PFSK-1 (cell line): ENCODE results near the gene RALGAPA2.

Source experiments
- FOXP2 ChIP-seq: optimal IDR thresholded peaks from 2 replicates; pipeline ENCODE3; 2011; ENCODE audit warnings: borderline replicate concordance, control low read depth, inconsistent platforms; ENCODE audit not compliant: insufficient read depth; ENCODE audit errors: extremely low read length, extremely low read depth
- POLR2AphosphoS5 ChIP-seq: IDR thresholded peaks from 2 replicates; pipeline ENCODE4 v1.6.1; 2012; ENCODE audit warnings: low read depth, mild to moderate bottlenecking, control low read depth, low read length, moderate library complexity
- SIN3A ChIP-seq: IDR thresholded peaks from 2 replicates; pipeline ENCODE4 v1.6.1; 2012; ENCODE audit warnings: mild to moderate bottlenecking, low read length, moderate library complexity, borderline replicate concordance; ENCODE audit not compliant: insufficient read depth
- TAF1 ChIP-seq: IDR thresholded peaks from 2 replicates; pipeline ENCODE4 v1.6.1; 2012; ENCODE audit warnings: low read length, control low read depth, borderline replicate concordance; ENCODE audit not compliant: insufficient read depth
- TF ChIP-seq, protein P1 (sequence below), 2 experiments: IDR thresholded peaks; 2 replicates each; pipeline versions ENCODE4 v1.6.1 to v1.8.0; 2011 to 2012; ENCODE audit warnings: low read depth in 2 of 2, low read length in 2 of 2, control low read depth in 1 of 2, inconsistent platforms in 1 of 2, mild to moderate bottlenecking in 1 of 2, moderate library complexity in 1 of 2; ENCODE audit not compliant: insufficient read depth in 1 of 2

Gene RALGAPA2

DNA sequence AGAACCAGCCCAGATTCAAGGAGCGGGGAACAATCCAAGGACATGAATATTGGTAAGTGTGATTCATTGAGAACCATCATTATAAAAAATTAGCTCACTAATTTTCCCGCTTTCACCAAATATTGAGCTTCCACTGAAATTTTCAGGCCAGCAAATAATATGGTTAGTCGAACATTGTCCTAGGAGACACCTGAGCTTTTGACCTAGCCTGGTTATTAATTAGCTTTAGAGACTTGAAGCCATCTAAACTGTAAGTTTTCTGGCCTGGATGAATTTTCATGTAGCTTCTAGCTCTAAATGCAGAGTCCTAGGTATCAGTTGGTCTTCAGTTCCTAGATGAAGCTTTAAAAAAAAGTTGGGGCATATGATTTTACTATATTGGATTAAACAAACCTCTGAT lies 17.1 kb upstream of the RALGAPA2 start:
- no peak for TF ChIP-seq FOXP2
- TF ChIP-seq, protein P1, sequence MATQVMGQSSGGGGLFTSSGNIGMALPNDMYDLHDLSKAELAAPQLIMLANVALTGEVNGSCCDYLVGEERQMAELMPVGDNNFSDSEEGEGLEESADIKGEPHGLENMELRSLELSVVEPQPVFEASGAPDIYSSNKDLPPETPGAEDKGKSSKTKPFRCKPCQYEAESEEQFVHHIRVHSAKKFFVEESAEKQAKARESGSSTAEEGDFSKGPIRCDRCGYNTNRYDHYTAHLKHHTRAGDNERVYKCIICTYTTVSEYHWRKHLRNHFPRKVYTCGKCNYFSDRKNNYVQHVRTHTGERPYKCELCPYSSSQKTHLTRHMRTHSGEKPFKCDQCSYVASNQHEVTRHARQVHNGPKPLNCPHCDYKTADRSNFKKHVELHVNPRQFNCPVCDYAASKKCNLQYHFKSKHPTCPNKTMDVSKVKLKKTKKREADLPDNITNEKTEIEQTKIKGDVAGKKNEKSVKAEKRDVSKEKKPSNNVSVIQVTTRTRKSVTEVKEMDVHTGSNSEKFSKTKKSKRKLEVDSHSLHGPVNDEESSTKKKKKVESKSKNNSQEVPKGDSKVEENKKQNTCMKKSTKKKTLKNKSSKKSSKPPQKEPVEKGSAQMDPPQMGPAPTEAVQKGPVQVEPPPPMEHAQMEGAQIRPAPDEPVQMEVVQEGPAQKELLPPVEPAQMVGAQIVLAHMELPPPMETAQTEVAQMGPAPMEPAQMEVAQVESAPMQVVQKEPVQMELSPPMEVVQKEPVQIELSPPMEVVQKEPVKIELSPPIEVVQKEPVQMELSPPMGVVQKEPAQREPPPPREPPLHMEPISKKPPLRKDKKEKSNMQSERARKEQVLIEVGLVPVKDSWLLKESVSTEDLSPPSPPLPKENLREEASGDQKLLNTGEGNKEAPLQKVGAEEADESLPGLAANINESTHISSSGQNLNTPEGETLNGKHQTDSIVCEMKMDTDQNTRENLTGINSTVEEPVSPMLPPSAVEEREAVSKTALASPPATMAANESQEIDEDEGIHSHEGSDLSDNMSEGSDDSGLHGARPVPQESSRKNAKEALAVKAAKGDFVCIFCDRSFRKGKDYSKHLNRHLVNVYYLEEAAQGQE (IDR thresholded peaks at IDR 0.05; ENCODE audit: insufficient read depth in 1 of 2, low read depth in 2 of 2, low read length in 2 of 2): no peak
- TF ChIP-seq TAF1: no peak
- TF ChIP-seq POLR2AphosphoS5: no peak
- no peak for TF ChIP-seq SIN3A

DNA sequence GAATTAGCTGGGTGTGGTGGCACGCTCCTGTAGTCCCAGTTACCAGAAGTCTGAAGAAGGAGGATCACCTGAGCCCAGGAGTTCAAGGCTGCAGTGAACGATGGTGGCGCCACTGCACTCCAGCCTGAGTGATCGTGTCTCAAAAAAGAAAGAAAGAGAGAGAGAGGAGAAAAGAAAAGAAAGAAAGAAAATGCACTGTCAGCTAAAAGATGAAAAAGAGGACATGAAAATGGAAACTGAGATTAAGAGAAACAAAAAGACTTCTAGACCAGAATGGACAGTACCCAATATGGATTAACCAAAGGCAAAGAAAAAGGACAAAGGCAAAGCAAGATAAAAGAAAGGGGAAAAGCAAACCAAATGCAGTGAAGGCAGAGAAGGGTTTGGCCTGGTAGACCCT lies 9.0 kb upstream of the RALGAPA2 start:
- TF ChIP-seq POLR2AphosphoS5 (no peak), SIN3A (no peak), TAF1 (no peak), FOXP2 (no peak)
- TF ChIP-seq, protein P1 (IDR thresholded peaks at IDR 0.05; ENCODE audit: insufficient read depth in 1 of 2, low read depth in 2 of 2, low read length in 2 of 2): no peak

DNA sequence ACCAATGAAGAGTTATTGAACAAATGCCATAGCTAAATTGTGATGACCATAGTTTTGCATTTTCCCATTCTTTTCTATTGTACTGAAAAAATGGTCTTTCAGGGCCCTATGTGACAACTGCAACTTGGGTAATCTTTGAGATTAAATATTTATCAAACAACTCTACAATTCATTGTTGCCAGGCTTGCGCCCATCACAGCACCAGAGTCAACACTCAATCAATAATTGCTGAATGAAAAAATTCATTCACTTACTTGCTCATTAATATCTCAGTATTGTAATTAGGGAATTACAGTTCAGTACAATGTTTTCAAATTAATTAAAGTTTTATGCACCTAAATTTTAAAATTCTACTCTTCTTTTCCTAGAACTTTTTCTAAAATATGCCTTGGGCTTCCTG lies 7.7 kb upstream of the RALGAPA2 start:
- TF ChIP-seq SIN3A (no peak), TAF1 (no peak), FOXP2 (no peak), POLR2AphosphoS5 (no peak)

DNA sequence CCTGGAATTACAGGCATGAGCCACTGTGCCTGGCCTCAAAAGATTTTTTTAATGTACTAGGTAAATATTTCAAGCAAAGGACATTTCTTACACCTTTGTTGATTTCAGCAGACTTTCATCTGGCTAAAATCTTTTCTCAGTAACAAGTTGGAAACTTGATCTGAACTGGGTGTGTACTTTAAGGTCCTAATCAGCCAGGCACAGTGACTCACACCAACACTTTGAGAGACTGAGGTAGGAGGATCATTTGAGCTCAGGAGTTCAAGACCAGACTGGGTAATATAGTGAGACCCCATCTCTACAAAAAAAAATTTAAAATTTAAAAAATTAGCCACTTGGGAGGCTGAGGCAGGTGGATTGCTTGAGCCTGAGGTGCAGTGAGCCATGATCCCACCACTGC lies 7.0 kb upstream of the RALGAPA2 start:
- TF ChIP-seq TAF1: no peak
- TF ChIP-seq, protein P1 (IDR thresholded peaks at IDR 0.05; ENCODE audit: insufficient read depth in 1 of 2, low read depth in 2 of 2, low read length in 2 of 2): no peak
- TF ChIP-seq POLR2AphosphoS5: no peak
- no peak for TF ChIP-seq SIN3A
- TF ChIP-seq FOXP2: no peak

DNA sequence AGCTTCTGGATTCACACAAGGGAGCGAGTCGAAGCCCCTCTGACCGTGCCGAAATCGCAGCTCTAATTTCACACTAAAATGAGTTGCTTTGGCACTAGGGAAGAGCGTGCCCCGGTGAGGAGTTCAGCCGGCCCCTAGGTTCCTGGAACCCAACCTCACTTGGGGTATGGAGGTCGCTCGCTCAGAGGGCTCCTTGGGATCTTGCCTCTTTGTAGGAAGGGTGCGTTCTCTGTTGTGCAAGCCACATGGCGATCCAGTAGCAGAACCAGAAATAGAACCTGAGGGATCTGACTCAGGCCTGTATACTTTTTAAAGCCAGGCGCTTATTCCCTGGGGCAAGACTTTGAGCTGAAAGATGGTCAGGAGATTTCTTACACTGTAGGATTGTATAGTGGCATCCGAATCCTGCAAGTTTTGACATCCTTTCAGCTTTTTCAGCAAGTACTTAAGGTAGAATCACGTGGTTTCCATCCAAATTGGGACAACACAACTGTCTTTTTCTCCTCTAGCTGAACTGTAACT lies 861 bp upstream of the RALGAPA2 start:
- no peak for TF ChIP-seq FOXP2
- no peak for TF ChIP-seq POLR2AphosphoS5
- no peak for TF ChIP-seq SIN3A
- TF ChIP-seq, protein P1 (IDR thresholded peaks at IDR 0.05; ENCODE audit: insufficient read depth in 1 of 2, low read depth in 2 of 2, low read length in 2 of 2): no peak
- no peak for TF ChIP-seq TAF1
